Endothelial cell of umbilical vein (primary cell): ENCODE results near the gene RIOX2. TPM values are rescaled to one million over a fixed set of nuclear protein-coding genes. Genes with fewer than 3 reads are reported as not detected.

Source experiments
- BruUV-seq: library from RNA; stranded (reverse); fragments of 400-500 nt; replicated peaks from 2 replicates; lab custom pipeline; 2021; lab: Mats Ljungman, UMichigan
- CTCF ChIA-PET: fragments of 300-600, 350-600 bp; sonication (Branson Sonifier 250); formaldehyde crosslinking; loops from one replicate; lab custom pipeline; 2021; ENCODE audit warnings: antibody characterized with exemption, inconsistent platforms; lab: Charles Lee
- POLR2A ChIA-PET: fragments of 300-600, 350-600 bp; sonication (Branson Sonifier 250); formaldehyde crosslinking; loops from one replicate; lab custom pipeline; 2021; ENCODE audit warnings: antibody characterized with exemption, inconsistent platforms; lab: Charles Lee
- DNase-seq: peaks from one replicate; pipeline ENCODE4 v3.0.0-alpha.2; 2011; ENCODE audit warnings: low read depth, low spot score
- FAIRE-seq: peaks from 2 replicates; lab custom pipeline; 2011; peaks lifted over from hg19 to GRCh38; lab: Jason Lieb, UNC
- H2AFZ ChIP-seq: 2 replicates; pipeline ENCODE4 v1.6.0; 2012; ENCODE audit warnings: low read depth, low read length, control low read depth, inconsistent platforms
- H3K27ac ChIP-seq: 2 replicates; pipeline ENCODE4 v1.5.1; 2011; ENCODE audit warnings: low read depth, mild to moderate bottlenecking, control low read depth, low read length, moderate library complexity; ENCODE audit not compliant: insufficient read depth
- H3K27me3 ChIP-seq, 2 experiments: 2 replicates each; pipeline versions ENCODE4 v1.6.0 to v1.6.1; 2011; ENCODE audit warnings: low read length in 2 of 2, mixed read lengths in 1 of 2; ENCODE audit not compliant: control insufficient read depth in 2 of 2, insufficient read depth in 2 of 2
- H3K36me3 ChIP-seq, 2 experiments: 2 replicates in 1 of 2; 3 replicates in 1 of 2; pipeline ENCODE4 v1.5.1; 2011; ENCODE audit warnings: low read length in 2 of 2, mild to moderate bottlenecking in 1 of 2, moderate library complexity in 1 of 2; ENCODE audit not compliant: control insufficient read depth in 2 of 2, insufficient read depth in 2 of 2; ENCODE audit errors: extremely low read depth in 1 of 2
- H3K4me1 ChIP-seq: 3 replicates; pipeline ENCODE4 v1.5.1; 2011; ENCODE audit warnings: mild to moderate bottlenecking, low read length; ENCODE audit not compliant: control insufficient read depth, insufficient read depth; ENCODE audit errors: extremely low read depth
- H3K4me2 ChIP-seq: 2 replicates; pipeline ENCODE4 v1.6.1; 2011; ENCODE audit warnings: low read length, control low read depth, mixed read lengths; ENCODE audit not compliant: insufficient read depth
- H3K4me3 ChIP-seq, 3 experiments: fragments of 200-600 bp in 1 of 3; sonication (generic), shearing (Covaris generic) in 1 of 3; replicated peaks in 1 of 3; 2 replicates each; pipeline ENCODE4 v1.5.1; 2011 to 2016; ENCODE audit warnings: control low read depth in 3 of 3, low read length in 3 of 3, mild to moderate bottlenecking in 2 of 3, inconsistent platforms in 1 of 3, low read depth in 1 of 3, moderate library complexity in 1 of 3; ENCODE audit not compliant: insufficient read depth in 1 of 3
- H3K79me2 ChIP-seq: 2 replicates; pipeline ENCODE4 v1.6.0; 2012; ENCODE audit warnings: low read length, inconsistent platforms; ENCODE audit not compliant: control insufficient read depth, insufficient read depth
- H3K9ac ChIP-seq: replicated peaks from 2 replicates; pipeline ENCODE3; 2011; ENCODE audit warnings: low read length, control low read depth; ENCODE audit not compliant: insufficient read depth; ENCODE audit errors: extremely low read depth
- H3K9me1 ChIP-seq: replicated peaks from 3 replicates; pipeline ENCODE4 v1.6.0; 2011; ENCODE audit warnings: mild to moderate bottlenecking, low read length; ENCODE audit not compliant: control insufficient read depth, insufficient read depth; ENCODE audit errors: extremely low read depth
- H3K9me3 ChIP-seq: replicated peaks from 2 replicates; pipeline ENCODE4 v1.5.1; 2012; ENCODE audit warnings: low read length, inconsistent platforms; ENCODE audit not compliant: control insufficient read depth, insufficient read depth
- H4K20me1 ChIP-seq: replicated peaks from 2 replicates; pipeline ENCODE3; 2011; ENCODE audit warnings: mild to moderate bottlenecking, low read length; ENCODE audit not compliant: control insufficient read depth, insufficient read depth; ENCODE audit errors: extremely low read depth
- CTCF ChIP-seq, 2 donors: IDR thresholded peaks; 1 replicate in 1 of 2; 2 replicates in 1 of 2; pipeline ENCODE4 v1.5.1; 2011; ENCODE audit warnings: low read length in 2 of 2, mild to moderate bottlenecking in 2 of 2, moderate library complexity in 2 of 2, control low read depth in 1 of 2, inconsistent platforms in 1 of 2, low read depth in 1 of 2; ENCODE audit not compliant: insufficient read depth in 1 of 2; ENCODE audit errors: extremely low read depth in 1 of 2
- EZH2 ChIP-seq: IDR thresholded peaks from 2 replicates; pipeline ENCODE4 v1.6.1; 2012; ENCODE audit warnings: borderline replicate concordance, low read depth, mild to moderate bottlenecking, moderate library complexity, low read length, inconsistent platforms; ENCODE audit not compliant: severe bottlenecking
- FOS ChIP-seq: IDR thresholded peaks from 2 replicates; pipeline ENCODE4 v1.6.1; 2011; ENCODE audit warnings: mild to moderate bottlenecking, low read length, moderate library complexity, borderline replicate concordance; ENCODE audit not compliant: insufficient read depth
- GATA2 ChIP-seq: IDR thresholded peaks from 2 replicates; pipeline ENCODE4 v1.7.0; 2011; ENCODE audit warnings: low read depth, mild to moderate bottlenecking, moderate library complexity, mixed read lengths, low read length; ENCODE audit not compliant: insufficient read length, insufficient read depth
- JUN ChIP-seq: IDR thresholded peaks from 2 replicates; pipeline ENCODE4 v1.6.1; 2011; ENCODE audit warnings: borderline replicate concordance, low read depth; ENCODE audit not compliant: insufficient read length, insufficient read depth
- MAX ChIP-seq: IDR thresholded peaks from 2 replicates; pipeline ENCODE4 v1.6.1; 2011; ENCODE audit not compliant: insufficient read depth, insufficient read length
- MYC ChIP-seq: IDR thresholded peaks from one replicate; pipeline ENCODE4 v1.6.1; 2011; ENCODE audit warnings: mild to moderate bottlenecking, low read depth, low read length
- POLR2A ChIP-seq: IDR thresholded peaks from 2 replicates; pipeline ENCODE4 v1.6.1; 2012; ENCODE audit warnings: low read depth, mild to moderate bottlenecking, control low read depth, low read length
- POLR2AphosphoS5 ChIP-seq: IDR thresholded peaks from 2 replicates; pipeline ENCODE4 v1.6.1; 2012; ENCODE audit warnings: low read depth, mild to moderate bottlenecking, control low read depth, low read length, moderate library complexity; ENCODE audit not compliant: insufficient read depth
- dilution Hi-C: fragments of 300-500 bp; cut with MboI; formaldehyde crosslinking; loops from one replicate; pipeline ENCODE4 v1.15.0; 2019; ENCODE audit warnings: low sequenced_read_pairs; ENCODE audit not compliant: extremely low pct_ligation_motif_present
- intact Hi-C: fragments of 100-400 bp; cut with micrococcal nuclease; formaldehyde crosslinking; loops from one replicate; pipeline ENCODE4 v1.10.0; 2022
- polyA plus RNA-seq, 4 experiments: library from polyadenylated mRNA; depleted of rRNA in 3 of 4; stranded (reverse) in 3 of 4; unstranded in 1 of 4; fragments of >200 nt; gene quantifications; 2 replicates each; pipeline versions ENCODE4 v1.2.1 to v1.2.3, GENCODE V29; 2011 to 2012; ENCODE audit warnings: missing spikeins in 1 of 4
- total RNA-seq: library from RNA; stranded (reverse); gene quantifications from 2 replicates; pipeline ENCODE4 v1.2.3, GENCODE V29; 2021

The RIOX2 gene
- total and polyA plus RNA-seq, 2 donors (not counting 3 experiments of a cell fraction or from before 2014, with no cell fraction given), result 14.5 to 30.5 TPM

- no TSS peak for BruUV-seq
- no peak overlapping the region for H3K4me3 ChIP-seq
- no peak overlapping the region for H3K27ac ChIP-seq
- no peaks in the 10 kb centered on the region for H3K9me3 ChIP-seq
- H3K9me1 ChIP-seq, result no peaks in the 10 kb centered on the region
- no peaks in the 10 kb centered on the region for H3K27me3 ChIP-seq
- H2AFZ ChIP-seq, result no peak overlapping the region
- no peak for FAIRE-seq
- dilution Hi-C loops (no loop called here), intact Hi-C loops (no loop called here)
- peaks cover 0 to 7% of the 10 kb centered on the region in 2 experiments for H3K36me3 ChIP-seq
- no peaks in the 10 kb centered on the region for H4K20me1 ChIP-seq
- ChIA-PET POLR2A (no interaction called here), CTCF (interaction anchor here (0.9 to 1.4 kb wide), 2 partner anchors 11 to 88 kb away, joined by 3 read pairs; no protein-coding TSS in a partner anchor)
- H3K9ac ChIP-seq, result no peak overlapping the region
- no peak for DNase-seq
- no peaks in the 10 kb centered on the region for H3K79me2 ChIP-seq
- H3K4me2 ChIP-seq, result no peak overlapping the region
- TF ChIP-seq MAX, result no peak
- no peak for TF ChIP-seq POLR2A
- TF ChIP-seq GATA2, result no peak
- no peak for TF ChIP-seq CTCF (IDR thresholded peaks at IDR 0.05; ENCODE audit: extremely low read depth in 1 of 2, insufficient read depth in 1 of 2, low read depth in 1 of 2, low read length in 2 of 2)
- TF ChIP-seq MYC, result no peak
- no peak for TF ChIP-seq EZH2
- TF ChIP-seq FOS, result no peak
- no peak for TF ChIP-seq POLR2AphosphoS5
- no peak for TF ChIP-seq JUN
- H3K4me1 ChIP-seq, result no peaks in the 10 kb centered on the region
These were observed 37.1 kb downstream of the RIOX2 start for GRCh38 chr3:97934980-97935695.
